IMR-90 (cell line): ENCODE measurements around the gene TMEM19. TPM values are rescaled to one million over a fixed set of nuclear protein-coding genes. Genes with fewer than 3 reads are reported as not detected.

Experiments used
- ATAC-seq: fragments of 200-7000 bp; cut with Tn5 transposase; 2 replicates; pipeline ENCODE4 v1.9.1; 2020; ENCODE audit warnings: low read depth, mild to moderate bottlenecking, moderate library complexity
- BruUV-seq: library from RNA; stranded (reverse); fragments of 400-500 nt; replicated peaks from 2 replicates; lab custom pipeline; 2021; lab: Mats Ljungman, UMichigan
- CTCF ChIA-PET: fragments of 300-600 bp; formaldehyde crosslinking; extraction: SDS; loops from one replicate; lab custom pipeline; 2021; ENCODE audit warnings: antibody characterized with exemption; lab: Yijun Ruan, JAX
- POLR2A ChIA-PET: fragments of 300-600 bp; sonication (Branson Sonifier 250); formaldehyde crosslinking; loops from one replicate; lab custom pipeline; 2022; ENCODE audit warnings: antibody characterized with exemption; ENCODE audit not compliant: unreplicated experiment; lab: Charles Lee
- DNase-seq: peaks from one replicate; pipeline ENCODE4 v3.0.0; 2013
- H2AFZ ChIP-seq: replicated peaks from 2 replicates; pipeline ENCODE3; 2013; ENCODE audit warnings: low read length, mild to moderate bottlenecking; ENCODE audit not compliant: poor library complexity
- H2AK5ac ChIP-seq: 2 replicates; pipeline ENCODE4 v1.6.1; 2013; ENCODE audit warnings: low read depth, low read length, inconsistent platforms
- H2AK9ac ChIP-seq: replicated peaks from 2 replicates; pipeline ENCODE3; 2013; ENCODE audit warnings: mild to moderate bottlenecking, low read depth, low read length, moderate library complexity; ENCODE audit not compliant: poor library complexity
- H2BK120ac ChIP-seq: 2 replicates; pipeline ENCODE4 v1.6.1; 2013; ENCODE audit warnings: low read depth, low read length, inconsistent platforms
- H2BK15ac ChIP-seq: 3 replicates; pipeline ENCODE4 v1.6.1; 2013; ENCODE audit warnings: low read depth, low read length, inconsistent platforms
- H2BK20ac ChIP-seq: 2 replicates; pipeline ENCODE4 v1.6.1; 2013; ENCODE audit warnings: low read depth, mild to moderate bottlenecking, inconsistent platforms, low read length, moderate library complexity
- H2BK5ac ChIP-seq: 2 replicates; pipeline ENCODE4 v1.6.1; 2013; ENCODE audit warnings: mild to moderate bottlenecking, low read depth, low read length, inconsistent platforms; ENCODE audit not compliant: poor library complexity, severe bottlenecking
- H3K14ac ChIP-seq: replicated peaks from 2 replicates; pipeline ENCODE4 v1.6.1; 2013; ENCODE audit warnings: low read depth, low read length, inconsistent platforms
- H3K18ac ChIP-seq: 2 replicates; pipeline ENCODE4 v1.6.1; 2013; ENCODE audit warnings: low read depth, low read length, control low read depth
- H3K23ac ChIP-seq: 2 replicates; pipeline ENCODE4 v1.6.1; 2013; ENCODE audit warnings: low read depth, low read length, inconsistent platforms
- H3K27ac ChIP-seq: 2 replicates; pipeline ENCODE4 v1.5.1; 2013; ENCODE audit warnings: mild to moderate bottlenecking, control low read depth, low read length; ENCODE audit not compliant: insufficient read depth
- H3K27me3 ChIP-seq: 2 replicates; pipeline ENCODE4 v1.6.1; 2013; ENCODE audit warnings: low read length; ENCODE audit not compliant: control insufficient read depth, insufficient read depth
- H3K36me3 ChIP-seq: 2 replicates; pipeline ENCODE4 v1.6.1; 2013; ENCODE audit warnings: low read length, mixed read lengths; ENCODE audit not compliant: control insufficient read depth, insufficient read depth
- H3K4ac ChIP-seq: 2 replicates; pipeline ENCODE4 v1.6.1; 2013; ENCODE audit warnings: low read depth, low read length, inconsistent platforms
- H3K4me1 ChIP-seq: 2 replicates; pipeline ENCODE4 v1.6.1; 2013; ENCODE audit warnings: low read length, mixed read lengths; ENCODE audit not compliant: control insufficient read depth, insufficient read depth
- H3K4me2 ChIP-seq: 2 replicates; pipeline ENCODE4 v1.6.1; 2013; ENCODE audit warnings: low read depth, mild to moderate bottlenecking, control low read depth, low read length, moderate library complexity
- H3K4me3 ChIP-seq: 2 replicates; pipeline ENCODE4 v1.5.1; 2013; ENCODE audit warnings: low read depth, mild to moderate bottlenecking, control low read depth, low read length, moderate library complexity; ENCODE audit not compliant: insufficient read depth
- H3K56ac ChIP-seq: 2 replicates; pipeline ENCODE4 v1.6.1; 2013; ENCODE audit warnings: low read length, inconsistent platforms; ENCODE audit not compliant: insufficient read depth; ENCODE audit errors: extremely low read depth
- H3K79me1 ChIP-seq, 2 experiments: 2 replicates each; pipeline ENCODE4 v1.6.1; 2013; ENCODE audit warnings: low read length in 2 of 2, inconsistent platforms in 1 of 2, low read depth in 1 of 2
- H3K9ac ChIP-seq: 2 replicates; pipeline ENCODE4 v1.6.1; 2013; ENCODE audit warnings: low read depth, low read length, control low read depth
- H3K9me1 ChIP-seq: 2 replicates; pipeline ENCODE4 v1.6.1; 2013; ENCODE audit warnings: low read length, inconsistent platforms; ENCODE audit not compliant: insufficient read depth
- H3K9me3 ChIP-seq: 2 replicates; pipeline ENCODE4 v1.6.1; 2013; ENCODE audit warnings: low read length; ENCODE audit not compliant: control insufficient read depth, insufficient read depth
- H4K20me1 ChIP-seq: 2 replicates; pipeline ENCODE4 v1.6.1; 2013; ENCODE audit warnings: low read length, inconsistent platforms; ENCODE audit not compliant: insufficient read depth
- H4K5ac ChIP-seq: 2 replicates; pipeline ENCODE4 v1.6.1; 2013; ENCODE audit warnings: mild to moderate bottlenecking, low read depth, low read length, control low read depth
- H4K8ac ChIP-seq, 2 experiments: 2 replicates each; pipeline ENCODE4 v1.6.1; 2013; ENCODE audit warnings: low read depth in 2 of 2, low read length in 2 of 2, control low read depth in 1 of 2, inconsistent platforms in 1 of 2
- H4K91ac ChIP-seq: 2 replicates; pipeline ENCODE4 v1.6.1; 2013; ENCODE audit warnings: low read depth, low read length, inconsistent platforms; ENCODE audit not compliant: insufficient read depth
- BHLHE40 ChIP-seq: fragments of 150-350 bp; IDR thresholded peaks from 2 replicates; pipeline ENCODE4 v1.6.1; 2016; ENCODE audit warnings: mild to moderate bottlenecking, low read depth, low read length
- CEBPB ChIP-seq: IDR thresholded peaks from 2 replicates; pipeline ENCODE4 v1.6.1; 2012; ENCODE audit warnings: low read depth, low read length, improper control_type of control experiment
- CHD1 ChIP-seq: IDR thresholded peaks from 2 replicates; pipeline ENCODE4 v1.6.1; 2012; ENCODE audit warnings: low read depth, low read length, improper control_type of control experiment
- CTCF ChIP-seq: conservative IDR thresholded peaks from 2 replicates; pipeline ENCODE4 v1.5.1; 2012; ENCODE audit warnings: mild to moderate bottlenecking, low read depth, low read length, improper control_type of control experiment
- FOS ChIP-seq: fragments of 150-350 bp; IDR thresholded peaks from 2 replicates; pipeline ENCODE4 v1.6.1; 2016; ENCODE audit warnings: low read depth, low read length
- MAFK ChIP-seq: IDR thresholded peaks from 2 replicates; pipeline ENCODE4 v1.6.1; 2012; ENCODE audit warnings: low read depth, low read length, improper control_type of control experiment
- MAZ ChIP-seq: IDR thresholded peaks from 2 replicates; pipeline ENCODE4 v1.6.1; 2012; ENCODE audit warnings: low read depth, mild to moderate bottlenecking, low read length, improper control_type of control experiment, moderate library complexity, borderline replicate concordance
- MXI1 ChIP-seq: IDR thresholded peaks from 2 replicates; pipeline ENCODE4 v1.6.1; 2012; ENCODE audit warnings: low read depth, mild to moderate bottlenecking, low read length, moderate library complexity, borderline replicate concordance
- NFE2L2 ChIP-seq: fragments of 150-350 bp; IDR thresholded peaks from 2 replicates; pipeline ENCODE4 v1.6.1; 2016; ENCODE audit warnings: low read depth, mild to moderate bottlenecking, low read length
- POLR2A ChIP-seq: IDR thresholded peaks from 2 replicates; pipeline ENCODE4 v1.6.1; 2012; ENCODE audit warnings: mild to moderate bottlenecking, low read depth, low read length
- RAD21 ChIP-seq: IDR thresholded peaks from 2 replicates; pipeline ENCODE4 v1.6.1; 2012; ENCODE audit warnings: low read length, improper control_type of control experiment
- RCOR1 ChIP-seq: IDR thresholded peaks from 2 replicates; pipeline ENCODE4 v1.6.1; 2012; ENCODE audit warnings: mild to moderate bottlenecking, low read length, improper control_type of control experiment; ENCODE audit not compliant: insufficient replicate concordance
- RFX5 ChIP-seq: IDR thresholded peaks from 2 replicates; pipeline ENCODE4 v1.8.0; 2012; ENCODE audit warnings: low read depth, mild to moderate bottlenecking, low read length, moderate library complexity
- SMC3 ChIP-seq: fragments of 150-350 bp; IDR thresholded peaks from 2 replicates; pipeline ENCODE4 v1.6.1; 2016; ENCODE audit warnings: low read depth, mild to moderate bottlenecking, antibody characterized with exemption, low read length, moderate library complexity
- WGBS, 2 experiments: methylation state at CpG; one replicate each; pipeline versions ENCODE4 v1.1.5 to v1.1.7; 2013; ENCODE audit warnings: missing lambda C conversion rate in 2 of 2; ENCODE audit not compliant: insufficient read length in 1 of 2; ENCODE audit errors: extremely low coverage in 2 of 2; 5-methylcytosine and 5-hydroxymethylcytosine counted together
- dilution Hi-C: fragments of 300-500 bp; cut with HindIII; formaldehyde crosslinking; loops from one replicate; pipeline ENCODE4 v1.14.3; 2018; ENCODE audit warnings: low sequenced_read_pairs; ENCODE audit not compliant: unreplicated experiment
- in situ Hi-C: fragments of 300-500 bp; cut with MboI; formaldehyde crosslinking; loops from 3 replicates; pipeline ENCODE4 v1.14.3; 2019; ENCODE audit warnings: low sequenced_read_pairs, inconsistent platforms, mixed read lengths
- intact Hi-C: fragments of 100-400 bp; cut with micrococcal nuclease; formaldehyde crosslinking; loops from 2 replicates; pipeline ENCODE4 v1.10.0; 2022
- polyA plus RNA-seq, 3 experiments: library from polyadenylated mRNA; depleted of rRNA; stranded (reverse); fragments of >200 nt; gene quantifications; 2 replicates each; pipeline ENCODE4 v1.2.3, GENCODE V29; 2012; ENCODE audit warnings: low replicate concordance in 1 of 3
- total RNA-seq: library from RNA; depleted of rRNA; stranded (reverse); fragments of >200 nt; gene quantifications from 2 replicates; pipeline ENCODE4 v1.2.3, GENCODE V29; 2012
- TF ChIP-seq, protein P1 (sequence below): fragments of 150-350 bp; IDR thresholded peaks from 2 replicates; pipeline ENCODE4 v1.6.1; 2016; ENCODE audit warnings: low read depth, mild to moderate bottlenecking, low read length, moderate library complexity, borderline replicate concordance
- TF ChIP-seq, protein P2 (sequence below): fragments of 150-350 bp; IDR thresholded peaks from 2 replicates; pipeline ENCODE4 v1.6.1; 2017; ENCODE audit warnings: mild to moderate bottlenecking, antibody characterized with exemption, low read length, low read depth

Gene TMEM19
- total and polyA plus RNA-seq, 2 of the 4 experiments (the other 2 are of a cell fraction), result 8.9 to 28.7 TPM

GRCh38 chr12:71639341-71639760, 46.5 kb upstream of the TMEM19 start:
- BruUV-seq, result no TSS peak
- Histone ChIP-seq H3K9me1 (peaks cover 8% of the 10 kb centered on the region; the same call in 1 of the 2 replicates), H3K56ac (no peak overlapping the region), H3K4ac (no peak overlapping the region), H2BK5ac (peak overlapping the region; percentile 17), H2AK9ac (no peak overlapping the region), H3K27me3 (no peaks in the 10 kb centered on the region), H3K4me1 (no peaks in the 10 kb centered on the region), H3K36me3 (peaks cover 46% of the 10 kb centered on the region), H4K5ac (no peak overlapping the region), H4K91ac (no peak overlapping the region), H3K4me3 (no peak overlapping the region), H3K23ac (no peak overlapping the region), H3K79me1 (peaks cover 27 to 32% of the 10 kb centered on the region in 2 experiments), H3K14ac (no peak overlapping the region), H4K8ac (no peak overlapping the region), H2BK120ac (no peak overlapping the region), H3K18ac (no peak overlapping the region), H3K9ac (no peak overlapping the region), H3K9me3 (no peaks in the 10 kb centered on the region), H3K27ac (no peak overlapping the region), H3K4me2 (no peak overlapping the region), H4K20me1 (peaks cover 24% of the 10 kb centered on the region; the same call in 1 of the 2 replicates), H2BK15ac (no peak overlapping the region), H2BK20ac (no peak overlapping the region), H2AFZ (no peak overlapping the region), H2AK5ac (no peak overlapping the region)
- ChIA-PET POLR2A (no interaction called here), CTCF (no interaction called here)
- DNase-seq (no peak), ATAC-seq (peak; percentile 12; the same call in 1 of the 2 replicates)
- in situ Hi-C loops (no loop called here), intact Hi-C loops (loop anchor here (5.0 kb wide), 1 partner anchor 108 kb away; no protein-coding TSS in a partner anchor), dilution Hi-C loops (no loop called here)
- TF ChIP-seq SMC3, result no peak
- TF ChIP-seq NFE2L2, result no peak
- no peak for TF ChIP-seq MAZ
- no peak for TF ChIP-seq CEBPB
- no peak for TF ChIP-seq FOS
- no peak for TF ChIP-seq MXI1
- TF ChIP-seq CHD1, result no peak
- TF ChIP-seq, protein P1, sequence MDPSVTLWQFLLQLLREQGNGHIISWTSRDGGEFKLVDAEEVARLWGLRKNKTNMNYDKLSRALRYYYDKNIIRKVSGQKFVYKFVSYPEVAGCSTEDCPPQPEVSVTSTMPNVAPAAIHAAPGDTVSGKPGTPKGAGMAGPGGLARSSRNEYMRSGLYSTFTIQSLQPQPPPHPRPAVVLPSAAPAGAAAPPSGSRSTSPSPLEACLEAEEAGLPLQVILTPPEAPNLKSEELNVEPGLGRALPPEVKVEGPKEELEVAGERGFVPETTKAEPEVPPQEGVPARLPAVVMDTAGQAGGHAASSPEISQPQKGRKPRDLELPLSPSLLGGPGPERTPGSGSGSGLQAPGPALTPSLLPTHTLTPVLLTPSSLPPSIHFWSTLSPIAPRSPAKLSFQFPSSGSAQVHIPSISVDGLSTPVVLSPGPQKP, result no peak
- TF ChIP-seq, protein P2, sequence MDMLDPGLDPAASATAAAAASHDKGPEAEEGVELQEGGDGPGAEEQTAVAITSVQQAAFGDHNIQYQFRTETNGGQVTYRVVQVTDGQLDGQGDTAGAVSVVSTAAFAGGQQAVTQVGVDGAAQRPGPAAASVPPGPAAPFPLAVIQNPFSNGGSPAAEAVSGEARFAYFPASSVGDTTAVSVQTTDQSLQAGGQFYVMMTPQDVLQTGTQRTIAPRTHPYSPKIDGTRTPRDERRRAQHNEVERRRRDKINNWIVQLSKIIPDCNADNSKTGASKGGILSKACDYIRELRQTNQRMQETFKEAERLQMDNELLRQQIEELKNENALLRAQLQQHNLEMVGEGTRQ, result no peak
- no peak for TF ChIP-seq RAD21
- no peak for TF ChIP-seq BHLHE40
- no peak for TF ChIP-seq RCOR1
- no peak for TF ChIP-seq MAFK
- TF ChIP-seq POLR2A, result no peak
- no peak for TF ChIP-seq RFX5
- no peak for TF ChIP-seq CTCF
- WGBS, 2 experiments, result no CpG with 5 or more reads among the region's 2 CpGs
